K562 (cell line): ENCODE data around the gene MEX3A. TPM values are rescaled to one million over a fixed set of nuclear protein-coding genes. Genes with fewer than 3 reads are reported as not detected.

Experiments
- HNRNPK ChIP-seq: fragments of 200-400 bp; formaldehyde crosslinking; IDR thresholded peaks from one replicate; pipeline ENCODE4 v1.6.1; 2018; ENCODE audit warnings: mild to moderate bottlenecking, low read depth, low read length; ENCODE audit not compliant: poor library complexity, severe bottlenecking
- KAT7 ChIP-seq: sonication (generic); formaldehyde crosslinking; IDR thresholded peaks from 2 replicates; pipeline ENCODE4 v1.8.0; 2022; ENCODE audit warnings: missing genetic modification reagents, mild to moderate bottlenecking, borderline replicate concordance
- MCM3 ChIP-seq: fragments of 450-650 bp; IDR thresholded peaks from 2 replicates; pipeline ENCODE4 v1.6.1; 2016
- NFIC ChIP-seq: fragments of 450-650 bp; IDR thresholded peaks from 2 replicates; pipeline ENCODE4 v1.6.1; 2017; ENCODE audit warnings: mild to moderate bottlenecking, inconsistent platforms
- POLR2AphosphoS5 ChIP-seq: IDR thresholded peaks from 2 replicates; pipeline ENCODE4 v1.6.1; 2011; ENCODE audit warnings: mild to moderate bottlenecking, low read depth, low read length, moderate library complexity; ENCODE audit not compliant: control insufficient read depth, insufficient read depth
- SNIP1 ChIP-seq: fragments of 450-650 bp; IDR thresholded peaks from 2 replicates; pipeline ENCODE4 v1.7.1; 2017; ENCODE audit warnings: low read depth, mild to moderate bottlenecking
- SUPT5H ChIP-seq: fragments of 450-650 bp; IDR thresholded peaks from 2 replicates; pipeline ENCODE4 v1.6.1; 2016
- ZC3H4 ChIP-seq: sonication (generic); formaldehyde crosslinking; IDR thresholded peaks from 2 replicates; pipeline ENCODE4 v1.9.0; 2021; ENCODE audit warnings: missing genetic modification reagents, borderline replicate concordance
- ZNF23 ChIP-seq: fragments of 250-450 bp; sonication (Bioruptor Pico); IDR thresholded peaks from 2 replicates; pipeline ENCODE4 v1.4.0; 2020; ENCODE audit warnings: mild to moderate bottlenecking
- polyA plus RNA-seq, 8 experiments: library from polyadenylated mRNA; depleted of rRNA in 4 of 8; stranded (reverse) in 5 of 8; unstranded in 3 of 8; fragments of >200 nt; fragmentation: Nextera tagmentation in 2 of 8; fragmentation: Illumina TruSeq in 1 of 8; extraction: Ambion mirVana in 2 of 8; extraction: Trizol in 1 of 8; gene quantifications; 2 replicates each; pipeline versions ENCODE4 v1.2.1 to v1.2.3, GENCODE V29; 2011 to 2014; ENCODE audit warnings: inconsistent platforms in 1 of 8, missing spikeins in 1 of 8
- total RNA-seq, 7 experiments: library from RNA; depleted of rRNA in 6 of 7; stranded (reverse); fragments of >200 nt in 6 of 7; fragmentation: Illumina TruSeq in 2 of 7; extraction: Trizol in 2 of 7; gene quantifications; 2 replicates each; pipeline versions ENCODE4 v1.2.1 to v1.2.3, GENCODE V29; 2011 to 2021; ENCODE audit warnings: low replicate concordance in 1 of 7
- TF ChIP-seq, protein P1 (sequence below), 2 experiments: fragments of 450-650 bp in 1 of 2; sonication (generic) in 1 of 2; formaldehyde crosslinking; conservative IDR thresholded peaks; 2 replicates each; pipeline versions ENCODE4 v1.4.0 to v1.8.1; 2020 to 2022; ENCODE audit warnings: mild to moderate bottlenecking in 1 of 2, missing genetic modification reagents in 1 of 2
- TF ChIP-seq, protein P2 (sequence below): conservative IDR thresholded peaks from 2 replicates; pipeline ENCODE4 v1.6.1; 2011; ENCODE audit warnings: low read depth, mild to moderate bottlenecking, low read length; ENCODE audit not compliant: control insufficient read depth
- TF ChIP-seq, protein P3 (sequence below): fragments of 450-650 bp; formaldehyde crosslinking; IDR thresholded peaks from 2 replicates; pipeline ENCODE4 v1.4.0; 2020; ENCODE audit warnings: mild to moderate bottlenecking, moderate library complexity
- TF ChIP-seq, protein P4 (sequence below), 3 experiments: fragments of 200-800 bp in 1 of 3; fragments of 250-450 bp in 1 of 3; fragments of 450-650 bp in 1 of 3; sonication (Bioruptor Pico) in 1 of 3; sonication (Bioruptor generic) in 1 of 3; formaldehyde crosslinking in 1 of 3; IDR thresholded peaks; 2 replicates each; pipeline versions ENCODE4 v1.6.1 to v1.8.0; 2016 to 2022; ENCODE audit warnings: mild to moderate bottlenecking in 2 of 3, missing genetic modification characterization in 2 of 3, missing compliant biosample characterization in 1 of 3, moderate library complexity in 1 of 3
- TF ChIP-seq, protein P5 (sequence below): sonication (generic); IDR thresholded peaks from 2 replicates; pipeline ENCODE4 v1.6.1; 2016
- TF ChIP-seq, protein P6 (sequence below): sonication (generic); formaldehyde crosslinking; IDR thresholded peaks from 2 replicates; pipeline ENCODE4 v1.8.0; 2022; ENCODE audit warnings: missing genetic modification reagents, mild to moderate bottlenecking, borderline replicate concordance

Gene MEX3A
- total and polyA plus RNA-seq, 9 of the 15 experiments (the other 6 are each of a cell fraction or from before 2014, with no cell fraction given) = 0.36 to 13.7 (median 5.2) TPM

DNA sequence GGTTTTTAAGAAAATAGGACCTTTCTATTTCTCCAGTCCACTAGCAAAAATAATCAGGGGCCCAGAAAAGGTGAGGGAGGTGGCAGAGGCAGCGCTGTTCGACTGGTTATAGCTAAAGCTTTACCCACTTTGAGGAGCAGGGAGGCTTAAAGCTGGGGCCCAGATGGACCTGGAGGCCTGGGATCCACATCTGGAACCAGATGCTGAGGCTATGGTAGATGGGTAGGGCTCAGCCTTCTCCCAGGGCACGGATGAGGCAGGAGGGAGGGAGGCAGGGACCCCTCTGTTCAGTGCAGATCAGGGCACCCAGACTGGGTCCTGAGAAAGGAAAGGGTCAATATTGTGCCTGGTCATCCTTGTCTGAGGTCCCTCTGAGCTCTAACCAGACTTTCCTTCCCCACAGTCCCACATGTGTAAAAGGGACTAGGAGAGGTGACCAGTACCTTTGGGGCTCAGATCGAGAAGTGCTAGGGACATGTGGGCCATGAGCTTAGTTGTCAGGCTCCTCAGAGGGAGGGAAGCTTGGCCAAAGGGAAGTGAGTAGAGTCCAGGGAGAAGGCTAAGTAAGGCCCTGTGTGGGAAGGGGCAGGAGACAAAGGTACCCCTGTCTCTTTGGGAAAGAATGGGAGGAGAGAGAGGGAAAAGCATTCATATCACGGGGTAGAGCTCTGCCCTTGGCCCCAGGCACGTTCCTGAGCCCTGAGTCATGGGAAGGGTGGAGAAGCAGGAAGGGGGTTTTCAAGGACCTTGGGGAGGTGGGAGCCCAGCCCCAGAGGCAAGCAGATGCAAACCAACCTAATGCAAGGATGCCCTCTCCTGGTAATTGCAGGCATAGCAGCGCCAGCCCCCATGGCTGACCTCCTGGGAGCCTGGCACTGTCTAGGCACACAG is 47.7 kb upstream of the MEX3A start (continued):
- TF ChIP-seq, protein P1, sequence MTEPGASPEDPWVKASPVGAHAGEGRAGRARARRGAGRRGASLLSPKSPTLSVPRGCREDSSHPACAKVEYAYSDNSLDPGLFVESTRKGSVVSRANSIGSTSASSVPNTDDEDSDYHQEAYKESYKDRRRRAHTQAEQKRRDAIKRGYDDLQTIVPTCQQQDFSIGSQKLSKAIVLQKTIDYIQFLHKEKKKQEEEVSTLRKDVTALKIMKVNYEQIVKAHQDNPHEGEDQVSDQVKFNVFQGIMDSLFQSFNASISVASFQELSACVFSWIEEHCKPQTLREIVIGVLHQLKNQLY (CRISPR knock-in tag; conservative IDR thresholded peaks at IDR 0.05) = no peak
- TF ChIP-seq, protein P2, sequence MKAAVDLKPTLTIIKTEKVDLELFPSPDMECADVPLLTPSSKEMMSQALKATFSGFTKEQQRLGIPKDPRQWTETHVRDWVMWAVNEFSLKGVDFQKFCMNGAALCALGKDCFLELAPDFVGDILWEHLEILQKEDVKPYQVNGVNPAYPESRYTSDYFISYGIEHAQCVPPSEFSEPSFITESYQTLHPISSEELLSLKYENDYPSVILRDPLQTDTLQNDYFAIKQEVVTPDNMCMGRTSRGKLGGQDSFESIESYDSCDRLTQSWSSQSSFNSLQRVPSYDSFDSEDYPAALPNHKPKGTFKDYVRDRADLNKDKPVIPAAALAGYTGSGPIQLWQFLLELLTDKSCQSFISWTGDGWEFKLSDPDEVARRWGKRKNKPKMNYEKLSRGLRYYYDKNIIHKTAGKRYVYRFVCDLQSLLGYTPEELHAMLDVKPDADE = no peak
- TF ChIP-seq ZNF23 (CRISPR knock-in tag) = no peak
- TF ChIP-seq, protein P3, sequence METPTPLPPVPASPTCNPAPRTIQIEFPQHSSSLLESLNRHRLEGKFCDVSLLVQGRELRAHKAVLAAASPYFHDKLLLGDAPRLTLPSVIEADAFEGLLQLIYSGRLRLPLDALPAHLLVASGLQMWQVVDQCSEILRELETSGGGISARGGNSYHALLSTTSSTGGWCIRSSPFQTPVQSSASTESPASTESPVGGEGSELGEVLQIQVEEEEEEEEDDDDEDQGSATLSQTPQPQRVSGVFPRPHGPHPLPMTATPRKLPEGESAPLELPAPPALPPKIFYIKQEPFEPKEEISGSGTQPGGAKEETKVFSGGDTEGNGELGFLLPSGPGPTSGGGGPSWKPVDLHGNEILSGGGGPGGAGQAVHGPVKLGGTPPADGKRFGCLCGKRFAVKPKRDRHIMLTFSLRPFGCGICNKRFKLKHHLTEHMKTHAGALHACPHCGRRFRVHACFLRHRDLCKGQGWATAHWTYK (CRISPR knock-in tag) = no peak
- TF ChIP-seq SNIP1 = no peak
- no peak for TF ChIP-seq MCM3
- TF ChIP-seq, protein P4, sequence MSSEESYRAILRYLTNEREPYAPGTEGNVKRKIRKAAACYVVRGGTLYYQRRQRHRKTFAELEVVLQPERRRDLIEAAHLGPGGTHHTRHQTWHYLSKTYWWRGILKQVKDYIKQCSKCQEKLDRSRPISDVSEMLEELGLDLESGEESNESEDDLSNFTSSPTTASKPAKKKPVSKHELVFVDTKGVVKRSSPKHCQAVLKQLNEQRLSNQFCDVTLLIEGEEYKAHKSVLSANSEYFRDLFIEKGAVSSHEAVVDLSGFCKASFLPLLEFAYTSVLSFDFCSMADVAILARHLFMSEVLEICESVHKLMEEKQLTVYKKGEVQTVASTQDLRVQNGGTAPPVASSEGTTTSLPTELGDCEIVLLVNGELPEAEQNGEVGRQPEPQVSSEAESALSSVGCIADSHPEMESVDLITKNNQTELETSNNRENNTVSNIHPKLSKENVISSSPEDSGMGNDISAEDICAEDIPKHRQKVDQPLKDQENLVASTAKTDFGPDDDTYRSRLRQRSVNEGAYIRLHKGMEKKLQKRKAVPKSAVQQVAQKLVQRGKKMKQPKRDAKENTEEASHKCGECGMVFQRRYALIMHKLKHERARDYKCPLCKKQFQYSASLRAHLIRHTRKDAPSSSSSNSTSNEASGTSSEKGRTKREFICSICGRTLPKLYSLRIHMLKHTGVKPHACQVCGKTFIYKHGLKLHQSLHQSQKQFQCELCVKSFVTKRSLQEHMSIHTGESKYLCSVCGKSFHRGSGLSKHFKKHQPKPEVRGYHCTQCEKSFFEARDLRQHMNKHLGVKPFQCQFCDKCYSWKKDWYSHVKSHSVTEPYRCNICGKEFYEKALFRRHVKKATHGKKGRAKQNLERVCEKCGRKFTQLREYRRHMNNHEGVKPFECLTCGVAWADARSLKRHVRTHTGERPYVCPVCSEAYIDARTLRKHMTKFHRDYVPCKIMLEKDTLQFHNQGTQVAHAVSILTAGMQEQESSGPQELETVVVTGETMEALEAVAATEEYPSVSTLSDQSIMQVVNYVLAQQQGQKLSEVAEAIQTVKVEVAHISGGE (CRISPR knock-in tag; IDR thresholded peaks at IDR 0.05) = no peak
- no peak for TF ChIP-seq KAT7 (CRISPR knock-in tag)
- peak; percentile 27; the same call in 1 of the 2 replicates for TF ChIP-seq POLR2AphosphoS5
- no peak for TF ChIP-seq SUPT5H
- TF ChIP-seq, protein P5, sequence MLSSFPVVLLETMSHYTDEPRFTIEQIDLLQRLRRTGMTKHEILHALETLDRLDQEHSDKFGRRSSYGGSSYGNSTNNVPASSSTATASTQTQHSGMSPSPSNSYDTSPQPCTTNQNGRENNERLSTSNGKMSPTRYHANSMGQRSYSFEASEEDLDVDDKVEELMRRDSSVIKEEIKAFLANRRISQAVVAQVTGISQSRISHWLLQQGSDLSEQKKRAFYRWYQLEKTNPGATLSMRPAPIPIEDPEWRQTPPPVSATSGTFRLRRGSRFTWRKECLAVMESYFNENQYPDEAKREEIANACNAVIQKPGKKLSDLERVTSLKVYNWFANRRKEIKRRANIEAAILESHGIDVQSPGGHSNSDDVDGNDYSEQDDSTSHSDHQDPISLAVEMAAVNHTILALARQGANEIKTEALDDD = no peak; the same call in 1 of the 2 replicates
- TF ChIP-seq, protein P6, sequence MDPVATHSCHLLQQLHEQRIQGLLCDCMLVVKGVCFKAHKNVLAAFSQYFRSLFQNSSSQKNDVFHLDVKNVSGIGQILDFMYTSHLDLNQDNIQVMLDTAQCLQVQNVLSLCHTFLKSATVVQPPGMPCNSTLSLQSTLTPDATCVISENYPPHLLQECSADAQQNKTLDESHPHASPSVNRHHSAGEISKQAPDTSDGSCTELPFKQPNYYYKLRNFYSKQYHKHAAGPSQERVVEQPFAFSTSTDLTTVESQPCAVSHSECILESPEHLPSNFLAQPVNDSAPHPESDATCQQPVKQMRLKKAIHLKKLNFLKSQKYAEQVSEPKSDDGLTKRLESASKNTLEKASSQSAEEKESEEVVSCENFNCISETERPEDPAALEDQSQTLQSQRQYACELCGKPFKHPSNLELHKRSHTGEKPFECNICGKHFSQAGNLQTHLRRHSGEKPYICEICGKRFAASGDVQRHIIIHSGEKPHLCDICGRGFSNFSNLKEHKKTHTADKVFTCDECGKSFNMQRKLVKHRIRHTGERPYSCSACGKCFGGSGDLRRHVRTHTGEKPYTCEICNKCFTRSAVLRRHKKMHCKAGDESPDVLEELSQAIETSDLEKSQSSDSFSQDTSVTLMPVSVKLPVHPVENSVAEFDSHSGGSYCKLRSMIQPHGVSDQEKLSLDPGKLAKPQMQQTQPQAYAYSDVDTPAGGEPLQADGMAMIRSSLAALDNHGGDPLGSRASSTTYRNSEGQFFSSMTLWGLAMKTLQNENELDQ (CRISPR knock-in tag) = no peak
- TF ChIP-seq NFIC = peak; percentile 65
- TF ChIP-seq HNRNPK = no peak
- TF ChIP-seq ZC3H4 (CRISPR knock-in tag) = no peak
